ENCODE data around the gene RNU7-1. TPM values are rescaled to one million over a fixed set of nuclear protein-coding genes. Genes with fewer than 3 reads are reported as not detected.

The RNU7-1 gene
- total and polyA plus RNA-seq, 10 of the 15 experiments (the other 5 are each of a cell fraction or from before 2014, with no cell fraction given): not detected

DNA sequence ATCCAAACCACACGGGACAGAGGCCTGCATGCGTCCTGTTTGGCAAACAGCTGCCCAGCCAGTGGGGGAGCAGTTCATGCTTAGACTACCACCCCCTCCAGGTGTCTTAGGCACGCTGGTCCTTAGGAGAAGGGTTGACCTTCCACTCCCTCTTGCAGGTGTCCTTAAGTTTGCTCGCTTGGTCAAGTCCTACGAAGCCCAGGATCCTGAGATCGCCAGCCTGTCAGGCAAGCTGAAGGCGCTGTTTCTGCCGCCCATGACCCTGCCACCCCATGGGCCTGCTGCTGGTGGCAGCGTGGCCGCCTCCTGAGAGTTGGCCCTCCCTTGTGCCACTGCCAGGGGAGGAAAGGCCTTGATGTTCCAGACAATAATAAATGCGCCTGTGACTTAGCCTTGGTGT, 2.0 kb downstream of the RNU7-1 start (continued):
- TF ChIP-seq, protein P1, sequence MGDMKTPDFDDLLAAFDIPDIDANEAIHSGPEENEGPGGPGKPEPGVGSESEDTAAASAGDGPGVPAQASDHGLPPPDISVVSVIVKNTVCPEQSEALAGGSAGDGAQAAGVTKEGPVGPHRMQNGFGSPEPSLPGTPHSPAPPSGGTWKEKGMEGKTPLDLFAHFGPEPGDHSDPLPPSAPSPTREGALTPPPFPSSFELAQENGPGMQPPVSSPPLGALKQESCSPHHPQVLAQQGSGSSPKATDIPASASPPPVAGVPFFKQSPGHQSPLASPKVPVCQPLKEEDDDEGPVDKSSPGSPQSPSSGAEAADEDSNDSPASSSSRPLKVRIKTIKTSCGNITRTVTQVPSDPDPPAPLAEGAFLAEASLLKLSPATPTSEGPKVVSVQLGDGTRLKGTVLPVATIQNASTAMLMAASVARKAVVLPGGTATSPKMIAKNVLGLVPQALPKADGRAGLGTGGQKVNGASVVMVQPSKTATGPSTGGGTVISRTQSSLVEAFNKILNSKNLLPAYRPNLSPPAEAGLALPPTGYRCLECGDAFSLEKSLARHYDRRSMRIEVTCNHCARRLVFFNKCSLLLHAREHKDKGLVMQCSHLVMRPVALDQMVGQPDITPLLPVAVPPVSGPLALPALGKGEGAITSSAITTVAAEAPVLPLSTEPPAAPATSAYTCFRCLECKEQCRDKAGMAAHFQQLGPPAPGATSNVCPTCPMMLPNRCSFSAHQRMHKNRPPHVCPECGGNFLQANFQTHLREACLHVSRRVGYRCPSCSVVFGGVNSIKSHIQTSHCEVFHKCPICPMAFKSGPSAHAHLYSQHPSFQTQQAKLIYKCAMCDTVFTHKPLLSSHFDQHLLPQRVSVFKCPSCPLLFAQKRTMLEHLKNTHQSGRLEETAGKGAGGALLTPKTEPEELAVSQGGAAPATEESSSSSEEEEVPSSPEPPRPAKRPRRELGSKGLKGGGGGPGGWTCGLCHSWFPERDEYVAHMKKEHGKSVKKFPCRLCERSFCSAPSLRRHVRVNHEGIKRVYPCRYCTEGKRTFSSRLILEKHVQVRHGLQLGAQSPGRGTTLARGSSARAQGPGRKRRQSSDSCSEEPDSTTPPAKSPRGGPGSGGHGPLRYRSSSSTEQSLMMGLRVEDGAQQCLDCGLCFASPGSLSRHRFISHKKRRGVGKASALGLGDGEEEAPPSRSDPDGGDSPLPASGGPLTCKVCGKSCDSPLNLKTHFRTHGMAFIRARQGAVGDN (IDR thresholded peaks at IDR 0.05): 0 out of 2 replicates have a peak, but pooled peaks have one; percentile 34
- no peak for TF ChIP-seq CBX3 (IDR thresholded peaks at IDR 0.05; ENCODE audit: borderline replicate concordance, low read depth)
- TF ChIP-seq YY1 (IDR thresholded peaks at IDR 0.05; ENCODE audit: low read depth, low read length): no peak
- TF ChIP-seq HDGF (IDR thresholded peaks at IDR 0.05): no peak
- no peak for TF ChIP-seq CHD1 (IDR thresholded peaks at IDR 0.05; ENCODE audit: low read depth, low read length)
- TF ChIP-seq POLR2AphosphoS5 (IDR thresholded peaks at IDR 0.05; ENCODE audit: low read length): peak; percentile 18; the same call in 1 of the 2 replicates
- TF ChIP-seq TCF7 (IDR thresholded peaks at IDR 0.05; ENCODE audit: borderline replicate concordance): no peak
- TF ChIP-seq, protein P2, sequence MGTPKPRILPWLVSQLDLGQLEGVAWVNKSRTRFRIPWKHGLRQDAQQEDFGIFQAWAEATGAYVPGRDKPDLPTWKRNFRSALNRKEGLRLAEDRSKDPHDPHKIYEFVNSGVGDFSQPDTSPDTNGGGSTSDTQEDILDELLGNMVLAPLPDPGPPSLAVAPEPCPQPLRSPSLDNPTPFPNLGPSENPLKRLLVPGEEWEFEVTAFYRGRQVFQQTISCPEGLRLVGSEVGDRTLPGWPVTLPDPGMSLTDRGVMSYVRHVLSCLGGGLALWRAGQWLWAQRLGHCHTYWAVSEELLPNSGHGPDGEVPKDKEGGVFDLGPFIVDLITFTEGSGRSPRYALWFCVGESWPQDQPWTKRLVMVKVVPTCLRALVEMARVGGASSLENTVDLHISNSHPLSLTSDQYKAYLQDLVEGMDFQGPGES (IDR thresholded peaks at IDR 0.05): no peak
- TF ChIP-seq, protein P3, sequence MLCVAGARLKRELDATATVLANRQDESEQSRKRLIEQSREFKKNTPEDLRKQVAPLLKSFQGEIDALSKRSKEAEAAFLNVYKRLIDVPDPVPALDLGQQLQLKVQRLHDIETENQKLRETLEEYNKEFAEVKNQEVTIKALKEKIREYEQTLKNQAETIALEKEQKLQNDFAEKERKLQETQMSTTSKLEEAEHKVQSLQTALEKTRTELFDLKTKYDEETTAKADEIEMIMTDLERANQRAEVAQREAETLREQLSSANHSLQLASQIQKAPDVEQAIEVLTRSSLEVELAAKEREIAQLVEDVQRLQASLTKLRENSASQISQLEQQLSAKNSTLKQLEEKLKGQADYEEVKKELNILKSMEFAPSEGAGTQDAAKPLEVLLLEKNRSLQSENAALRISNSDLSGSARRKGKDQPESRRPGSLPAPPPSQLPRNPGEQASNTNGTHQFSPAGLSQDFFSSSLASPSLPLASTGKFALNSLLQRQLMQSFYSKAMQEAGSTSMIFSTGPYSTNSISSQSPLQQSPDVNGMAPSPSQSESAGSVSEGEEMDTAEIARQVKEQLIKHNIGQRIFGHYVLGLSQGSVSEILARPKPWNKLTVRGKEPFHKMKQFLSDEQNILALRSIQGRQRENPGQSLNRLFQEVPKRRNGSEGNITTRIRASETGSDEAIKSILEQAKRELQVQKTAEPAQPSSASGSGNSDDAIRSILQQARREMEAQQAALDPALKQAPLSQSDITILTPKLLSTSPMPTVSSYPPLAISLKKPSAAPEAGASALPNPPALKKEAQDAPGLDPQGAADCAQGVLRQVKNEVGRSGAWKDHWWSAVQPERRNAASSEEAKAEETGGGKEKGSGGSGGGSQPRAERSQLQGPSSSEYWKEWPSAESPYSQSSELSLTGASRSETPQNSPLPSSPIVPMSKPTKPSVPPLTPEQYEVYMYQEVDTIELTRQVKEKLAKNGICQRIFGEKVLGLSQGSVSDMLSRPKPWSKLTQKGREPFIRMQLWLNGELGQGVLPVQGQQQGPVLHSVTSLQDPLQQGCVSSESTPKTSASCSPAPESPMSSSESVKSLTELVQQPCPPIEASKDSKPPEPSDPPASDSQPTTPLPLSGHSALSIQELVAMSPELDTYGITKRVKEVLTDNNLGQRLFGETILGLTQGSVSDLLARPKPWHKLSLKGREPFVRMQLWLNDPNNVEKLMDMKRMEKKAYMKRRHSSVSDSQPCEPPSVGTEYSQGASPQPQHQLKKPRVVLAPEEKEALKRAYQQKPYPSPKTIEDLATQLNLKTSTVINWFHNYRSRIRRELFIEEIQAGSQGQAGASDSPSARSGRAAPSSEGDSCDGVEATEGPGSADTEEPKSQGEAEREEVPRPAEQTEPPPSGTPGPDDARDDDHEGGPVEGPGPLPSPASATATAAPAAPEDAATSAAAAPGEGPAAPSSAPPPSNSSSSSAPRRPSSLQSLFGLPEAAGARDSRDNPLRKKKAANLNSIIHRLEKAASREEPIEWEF (IDR thresholded peaks at IDR 0.05; ENCODE audit: insufficient replicate concordance, low read depth, low read length): no peak
- TF ChIP-seq, protein P4, sequence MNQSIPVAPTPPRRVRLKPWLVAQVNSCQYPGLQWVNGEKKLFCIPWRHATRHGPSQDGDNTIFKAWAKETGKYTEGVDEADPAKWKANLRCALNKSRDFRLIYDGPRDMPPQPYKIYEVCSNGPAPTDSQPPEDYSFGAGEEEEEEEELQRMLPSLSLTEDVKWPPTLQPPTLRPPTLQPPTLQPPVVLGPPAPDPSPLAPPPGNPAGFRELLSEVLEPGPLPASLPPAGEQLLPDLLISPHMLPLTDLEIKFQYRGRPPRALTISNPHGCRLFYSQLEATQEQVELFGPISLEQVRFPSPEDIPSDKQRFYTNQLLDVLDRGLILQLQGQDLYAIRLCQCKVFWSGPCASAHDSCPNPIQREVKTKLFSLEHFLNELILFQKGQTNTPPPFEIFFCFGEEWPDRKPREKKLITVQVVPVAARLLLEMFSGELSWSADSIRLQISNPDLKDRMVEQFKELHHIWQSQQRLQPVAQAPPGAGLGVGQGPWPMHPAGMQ (IDR thresholded peaks at IDR 0.05; ENCODE audit: borderline replicate concordance): no peak
- TF ChIP-seq NR2F1 (conservative IDR thresholded peaks at IDR 0.05): 0 out of 2 replicates have a peak, but pooled peaks have one; percentile 28
- TF ChIP-seq ZNF207 (IDR thresholded peaks at IDR 0.05; ENCODE audit: borderline replicate concordance): no peak
- no peak for TF ChIP-seq EZH2 (IDR thresholded peaks at IDR 0.05; ENCODE audit: borderline replicate concordance, control insufficient read depth, low read depth, low read length)
- no peak for TF ChIP-seq ZNF622 (IDR thresholded peaks at IDR 0.05)
- peak; percentile 39; the same call in 1 of the 2 replicates for TF ChIP-seq SMARCA5 (IDR thresholded peaks at IDR 0.05)
- no peak for TF ChIP-seq TBL1XR1 (IDR thresholded peaks at IDR 0.05; ENCODE audit: low read depth, low read length)
- TF ChIP-seq HDAC2 (IDR thresholded peaks at IDR 0.05): no peak
- TF ChIP-seq, protein P5, sequence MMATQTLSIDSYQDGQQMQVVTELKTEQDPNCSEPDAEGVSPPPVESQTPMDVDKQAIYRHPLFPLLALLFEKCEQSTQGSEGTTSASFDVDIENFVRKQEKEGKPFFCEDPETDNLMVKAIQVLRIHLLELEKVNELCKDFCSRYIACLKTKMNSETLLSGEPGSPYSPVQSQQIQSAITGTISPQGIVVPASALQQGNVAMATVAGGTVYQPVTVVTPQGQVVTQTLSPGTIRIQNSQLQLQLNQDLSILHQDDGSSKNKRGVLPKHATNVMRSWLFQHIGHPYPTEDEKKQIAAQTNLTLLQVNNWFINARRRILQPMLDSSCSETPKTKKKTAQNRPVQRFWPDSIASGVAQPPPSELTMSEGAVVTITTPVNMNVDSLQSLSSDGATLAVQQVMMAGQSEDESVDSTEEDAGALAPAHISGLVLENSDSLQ (IDR thresholded peaks at IDR 0.05): no peak
- no peak for TF ChIP-seq BACH1 (IDR thresholded peaks at IDR 0.05; ENCODE audit: borderline replicate concordance)

Data from GM12878 (cell line).